Measurements from ENCODE around the gene MRPL11.
A peak's percentile ranks its signal among the peaks of the same experiment; 100 is the strongest.

The MRPL11 gene

GRCh38 chr11:66429983-66430602, 8.6 kb downstream of the MRPL11 start:
- peak; percentile 70 to 78 for ATAC-seq

- no peak for ATAC-seq
These were observed 9.7 kb downstream of the MRPL11 start for GRCh38 chr11:66428933-66429332.

DNA sequence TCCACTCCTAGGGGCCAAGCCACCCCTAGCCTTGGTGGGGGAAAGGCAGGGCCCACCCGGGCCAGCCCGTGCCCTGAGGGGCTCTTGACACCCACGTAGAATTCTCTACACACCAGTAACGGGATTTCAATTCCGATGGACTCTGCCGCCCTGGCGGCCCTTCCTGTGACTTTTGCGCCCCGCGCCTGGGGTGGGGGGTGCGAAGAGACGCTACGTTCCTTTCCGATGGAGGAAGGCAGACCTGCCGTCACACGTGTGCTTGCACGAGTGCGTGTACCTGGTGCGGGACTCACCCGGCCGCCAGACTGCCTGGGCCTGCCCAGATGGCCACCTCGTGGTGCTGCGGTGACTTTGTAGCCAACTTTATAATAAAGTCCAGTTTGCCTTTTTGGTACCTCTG, 12.3 kb downstream of the MRPL11 start:
- ATAC-seq = no peak

GRCh38 chr11:66421492-66422205, 17.0 kb downstream of the MRPL11 start:
- peak; percentile 39 to 52 for ATAC-seq

GRCh38 chr11:66420671-66421476, 17.8 kb downstream of the MRPL11 start, which contains the start of gene NPAS4:
Gene NPAS4, plus strand, starts transcription at chr11:66421035. Its CDS starts 145 bp downstream, at chr11:66421180.
- no peak for ATAC-seq

DNA sequence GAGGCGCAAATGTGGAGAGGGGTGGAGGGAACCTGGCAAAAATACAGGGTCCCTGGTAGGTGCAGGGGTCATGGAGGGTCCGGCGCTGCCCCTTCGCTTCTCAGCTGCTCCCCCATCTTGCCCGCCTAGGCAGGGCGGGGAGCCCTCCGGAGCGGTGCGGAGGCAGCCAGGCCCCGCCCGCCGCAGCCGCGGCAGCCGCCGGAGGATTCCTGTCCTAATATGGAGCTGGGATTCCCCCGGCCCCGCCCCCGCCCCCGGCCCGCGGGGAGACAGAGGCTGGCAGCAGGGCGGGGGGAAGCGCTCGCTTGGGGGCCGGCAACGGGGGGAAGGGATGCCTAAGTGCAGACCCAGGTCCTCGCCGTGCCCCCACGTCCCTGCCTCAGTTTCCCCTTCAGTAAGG, 18.8 kb downstream of the MRPL11 start:
- no peak for ATAC-seq

GRCh38 chr11:66418986-66419308, 19.7 kb downstream of the MRPL11 start:
- ATAC-seq = no peak

DNA sequence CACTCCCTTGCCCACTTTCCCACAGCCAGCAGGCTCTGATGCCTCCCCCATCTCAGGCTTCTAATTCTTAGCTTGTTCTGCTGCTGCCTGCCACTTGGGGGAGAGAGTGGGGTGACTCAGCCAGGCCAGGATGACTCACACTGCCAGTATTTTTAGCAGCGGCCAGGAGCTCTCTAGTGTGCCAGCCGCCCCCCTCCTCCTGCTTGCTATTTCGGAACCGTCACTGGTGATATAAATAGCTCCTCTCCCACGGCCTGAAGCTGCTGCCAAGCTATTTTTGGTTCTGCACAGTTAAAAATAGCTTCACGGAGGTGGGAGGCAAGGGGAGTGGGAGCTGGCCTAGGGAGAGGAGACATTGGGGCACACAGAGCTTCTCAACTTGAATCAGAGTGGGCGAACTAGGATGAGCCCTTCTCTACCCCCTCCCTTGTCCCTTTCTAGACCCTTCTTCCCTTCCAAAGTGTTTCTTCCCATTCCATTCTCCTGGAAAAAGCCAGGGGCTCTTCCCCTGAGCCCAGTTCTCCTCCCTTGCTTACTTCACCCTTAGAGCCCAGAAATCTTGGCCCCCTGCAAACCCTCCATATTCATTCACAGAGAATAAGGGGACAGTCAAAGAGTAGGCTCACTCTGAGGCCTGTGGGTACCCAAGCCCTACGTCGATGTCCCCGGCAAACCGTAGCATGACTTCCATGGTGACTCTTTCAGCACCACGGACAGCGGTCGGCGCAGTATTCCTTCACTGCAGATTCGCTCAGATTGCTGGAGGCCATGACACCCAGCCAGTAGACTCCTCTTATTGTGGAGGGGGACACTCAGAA, 20.3 kb downstream of the MRPL11 start:
- ATAC-seq = peak; percentile 89 to 91

GRCh38 chr11:66417000-66417399, 21.6 kb downstream of the MRPL11 start:
- no peak for ATAC-seq

- no peak for ATAC-seq
These were observed 23.2 kb downstream of the MRPL11 start for GRCh38 chr11:66415423-66415822.

GRCh38 chr11:66414120-66414934, 24.3 kb downstream of the MRPL11 start:
- ATAC-seq = no peak

GRCh38 chr11:66413167-66413566, 25.5 kb downstream of the MRPL11 start:
- no peak for ATAC-seq

DNA sequence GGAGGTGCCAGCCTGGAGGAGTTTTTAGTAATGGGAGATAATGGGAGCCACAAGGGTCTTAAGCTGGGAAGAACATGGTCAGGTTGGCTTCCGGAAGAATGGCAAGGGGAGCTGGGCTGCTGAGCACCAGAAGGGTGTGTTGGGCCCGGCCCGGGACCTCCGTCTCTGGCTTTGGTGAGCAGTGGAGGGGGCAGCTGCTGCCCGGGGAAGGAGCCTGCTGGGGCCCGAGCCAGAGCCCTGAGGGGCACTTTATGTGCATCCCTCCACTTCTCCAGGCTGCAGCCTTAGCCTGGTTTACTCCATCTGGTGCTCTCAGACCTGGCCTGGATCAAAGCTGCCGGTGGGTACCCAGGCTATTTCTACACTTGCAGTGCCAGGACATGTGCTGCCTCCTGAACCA, 26.5 kb downstream of the MRPL11 start:
- no peak for ATAC-seq

- no peak for ATAC-seq
These were observed 27.3 kb downstream of the MRPL11 start for GRCh38 chr11:66411323-66411722.

- ATAC-seq = no peak
These were observed 28.5 kb downstream of the MRPL11 start for GRCh38 chr11:66410191-66410590.

DNA sequence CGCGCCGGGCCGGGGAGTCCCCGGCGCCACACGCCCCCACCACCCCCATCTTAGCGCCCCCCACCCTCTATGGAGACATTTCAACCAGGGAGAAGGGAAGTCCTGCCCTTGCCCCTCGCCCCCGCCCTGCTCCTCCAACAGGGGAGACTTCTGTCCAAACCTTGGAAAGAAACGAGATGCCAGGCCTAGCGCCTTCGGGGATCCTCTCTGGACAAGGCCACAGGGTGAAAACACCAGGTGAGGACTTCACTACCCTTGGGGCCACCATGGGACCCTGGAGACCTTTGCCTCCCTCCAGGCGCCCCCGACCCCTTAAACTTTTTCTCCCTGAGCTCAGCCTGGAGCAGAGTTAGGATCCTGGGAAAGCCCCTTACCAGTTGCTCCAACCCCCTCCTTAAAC, 29.4 kb downstream of the MRPL11 start:
- no peak for ATAC-seq

GRCh38 chr11:66408488-66409214, 30.0 kb downstream of the MRPL11 start:
- ATAC-seq = peak; percentile 87 to 88

GRCh38 chr11:66407651-66408050, 31.0 kb downstream of the MRPL11 start:
- no peak for ATAC-seq

- ATAC-seq = no peak
These were observed 44.7 kb downstream of the MRPL11 start for GRCh38 chr11:66393954-66394353.

DNA sequence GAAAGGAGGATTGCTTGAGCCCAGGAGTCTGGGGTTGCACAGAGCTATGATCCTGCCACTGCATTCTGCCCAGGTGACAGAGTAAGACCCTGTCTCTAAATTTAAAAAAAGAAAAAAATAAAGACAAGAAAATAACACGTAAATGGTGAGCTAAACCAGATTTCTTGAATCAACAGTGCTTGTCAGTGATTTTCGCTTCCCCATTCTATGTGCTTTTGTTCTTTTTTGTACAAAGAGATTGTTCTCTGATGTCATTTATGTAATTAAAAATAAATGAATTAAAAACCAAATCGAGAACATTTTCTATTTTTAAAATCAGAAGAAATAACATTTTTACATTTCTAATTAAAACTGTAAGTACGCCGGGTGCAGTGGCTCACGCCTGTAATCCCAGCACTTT, 47.3 kb downstream of the MRPL11 start:
- ATAC-seq = no peak

DNA sequence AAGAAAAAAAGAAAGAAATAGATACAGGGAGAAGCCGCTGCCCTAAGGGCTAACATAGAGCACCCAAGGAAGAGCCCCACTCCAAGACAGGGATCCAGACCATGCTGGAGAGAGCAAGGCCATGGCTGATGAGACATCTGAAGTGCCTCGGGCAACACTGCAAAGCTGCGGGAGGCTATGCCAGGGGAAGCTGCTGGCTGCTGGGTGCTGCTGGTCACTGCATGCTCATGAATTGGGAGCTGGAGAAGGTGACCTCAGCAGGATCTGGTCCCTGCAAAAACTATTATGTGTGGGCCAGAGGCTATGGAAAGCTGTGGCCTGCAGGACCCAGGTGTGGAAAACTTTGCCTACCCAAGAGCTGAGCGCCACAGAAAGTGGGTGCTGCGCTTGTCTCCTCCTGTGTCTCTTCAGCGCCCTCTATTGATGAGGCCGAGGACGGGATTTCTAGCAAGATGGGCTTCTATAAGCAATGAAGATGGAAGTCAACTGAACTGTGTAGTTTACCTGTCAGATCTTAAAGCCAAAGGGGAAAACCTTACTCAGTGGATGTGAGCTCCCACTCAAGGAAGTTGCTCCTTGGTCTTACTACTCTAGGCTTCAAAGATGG, 49.8 kb downstream of the MRPL11 start:
- peak; percentile 33 to 46 for ATAC-seq

Data from activated CD4-positive, CD25-positive, alpha-beta regulatory T cell treated with anti-CD3 and anti-CD28 coated beads, Interleukin-2, amount 50 U/mL, for 24 hours (primary cell).